ENCODE measurements around the gene TMEM131L.
"Not testable (repeated sequence)": the region's sequence is repeated elsewhere in the genome, so short reads cannot be mapped to it uniquely, and the experiment has no call there.

TMEM131L gene

DNA sequence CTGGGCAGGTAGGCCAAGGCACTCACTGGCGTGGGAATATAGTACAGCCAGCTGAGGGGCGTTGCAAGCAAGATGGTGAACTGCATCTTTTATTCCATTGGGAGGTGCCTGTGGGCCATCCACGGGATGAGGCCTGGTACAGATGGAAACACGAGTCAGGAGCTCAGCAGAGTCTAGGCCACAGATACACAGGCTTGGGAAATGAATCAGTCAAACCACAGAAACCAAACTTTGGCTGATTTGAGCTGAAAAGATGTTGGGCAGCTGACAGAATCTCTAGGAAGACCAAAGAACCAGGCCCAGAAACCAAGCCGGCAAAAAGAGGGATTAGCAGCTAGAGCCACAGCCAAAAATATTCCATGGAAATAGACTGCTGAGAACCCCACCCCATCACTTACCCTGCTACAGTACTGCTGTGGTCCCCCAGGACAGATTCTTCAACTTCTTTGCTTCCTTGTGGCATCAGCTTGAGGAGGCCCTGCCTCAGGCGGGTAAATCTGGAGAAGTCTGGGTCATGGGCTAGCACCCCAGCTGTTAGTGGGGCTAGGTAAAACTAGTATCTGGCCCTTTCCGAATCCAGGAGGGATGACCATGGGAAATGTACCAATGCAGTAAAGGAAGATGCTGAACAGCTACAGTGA is 75.4 kb downstream of the TMEM131L start:
- peak; percentile 86 for DNase-seq (ENCODE audit: low read depth)

DNA sequence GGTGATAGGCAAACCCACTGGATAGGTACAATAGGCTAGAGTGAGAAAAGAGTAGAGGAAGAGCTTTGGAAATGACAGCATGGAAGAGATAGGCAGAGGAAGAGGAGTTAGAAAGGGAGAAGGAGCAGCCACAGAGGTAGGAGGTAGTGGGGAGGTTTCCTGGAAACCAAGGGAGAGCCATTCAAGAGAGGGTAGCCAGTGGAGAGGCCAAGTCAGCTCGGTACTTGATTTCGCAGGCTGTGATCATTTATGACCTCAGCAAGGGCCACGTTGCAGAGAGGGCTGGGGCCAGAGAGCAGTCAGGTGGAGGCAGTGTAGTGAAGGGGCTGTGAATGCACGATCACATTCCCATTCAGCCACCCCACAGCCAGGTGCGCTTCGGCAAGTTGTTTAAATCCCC is 76.0 kb downstream of the TMEM131L start:
- no peak for DNase-seq (ENCODE audit: low read depth)

DNA sequence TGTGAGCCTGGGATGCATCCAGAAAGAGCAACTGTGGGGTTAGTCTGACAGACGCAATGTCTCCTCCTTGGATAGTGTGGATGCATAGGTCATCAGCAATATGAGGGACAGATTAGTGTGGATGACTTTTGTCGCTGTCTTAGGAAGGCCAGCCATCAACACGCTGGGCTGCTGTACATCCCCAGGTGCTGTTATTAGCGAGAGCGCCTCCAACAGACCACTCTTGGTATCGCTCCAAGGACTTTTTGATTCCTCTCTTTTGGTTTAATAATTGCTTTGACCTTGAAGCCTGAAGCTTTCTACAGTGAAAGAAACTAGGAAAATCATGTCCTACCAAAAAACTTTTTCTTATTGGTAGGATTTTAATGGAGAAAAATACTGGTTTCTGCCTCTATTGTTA is 76.7 kb downstream of the TMEM131L start:
- no peak for DNase-seq (ENCODE audit: low read depth)

DNA sequence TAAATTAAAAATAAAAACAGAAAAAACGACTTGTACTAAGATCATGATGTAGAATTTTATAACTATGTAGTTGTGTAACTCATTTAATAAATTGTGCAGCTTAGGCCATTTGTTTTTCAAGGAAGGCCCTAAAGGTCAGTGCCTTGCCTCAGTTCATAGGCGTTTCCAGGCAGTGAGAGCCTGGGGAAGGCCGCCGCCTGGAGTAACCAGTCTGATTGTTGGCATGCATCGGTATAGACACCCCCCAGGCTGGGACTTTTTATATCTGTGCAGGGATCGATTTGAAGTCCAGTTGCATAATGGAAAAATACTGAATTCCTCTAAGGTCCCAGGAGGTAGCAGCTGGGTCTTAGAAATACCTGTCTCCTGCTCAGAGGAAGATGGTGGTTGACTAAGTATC is 77.2 kb downstream of the TMEM131L start:
- no peak for DNase-seq (ENCODE audit: low read depth)

DNA sequence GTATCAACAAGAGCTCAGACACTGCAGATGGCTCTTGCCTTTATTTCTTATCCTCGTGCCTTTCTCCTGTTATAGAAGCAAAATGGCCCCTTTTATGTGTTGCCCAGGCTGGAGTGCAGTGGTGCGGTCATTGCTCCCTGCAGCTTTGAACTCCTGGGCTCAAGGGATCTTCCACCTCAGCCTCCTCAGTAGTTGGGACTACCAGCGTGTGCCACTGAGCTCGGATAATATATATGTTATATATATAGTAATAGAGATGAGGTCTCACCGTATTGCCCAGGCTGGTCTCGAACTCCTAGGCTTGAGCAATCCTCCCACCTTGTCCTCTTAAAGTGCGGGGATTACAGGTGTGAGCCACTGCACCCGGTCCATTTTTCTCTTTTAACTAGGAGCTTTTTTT is 79.7 kb downstream of the TMEM131L start:
- DNase-seq (ENCODE audit: low read depth) = no peak

DNA sequence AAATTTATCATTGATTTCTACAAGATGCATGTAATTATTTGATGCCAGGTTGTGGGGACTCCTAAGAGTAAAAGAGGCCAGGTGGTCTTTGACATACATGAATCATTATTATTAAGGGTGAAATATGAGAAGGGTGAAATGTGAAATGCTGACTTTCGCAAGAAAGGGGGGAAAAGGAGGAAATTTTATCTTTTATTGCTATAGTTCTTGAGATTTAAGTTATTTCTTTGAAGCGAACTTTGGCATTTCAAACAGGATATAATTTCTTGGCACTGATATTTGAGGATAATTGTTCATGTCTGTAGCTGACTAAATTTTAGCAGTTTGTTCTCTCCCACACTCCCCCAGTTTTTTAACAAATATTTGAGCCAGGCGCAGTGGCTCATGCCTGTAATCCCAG is 80.1 kb downstream of the TMEM131L start:
- no peak for DNase-seq (ENCODE audit: low read depth)

DNA sequence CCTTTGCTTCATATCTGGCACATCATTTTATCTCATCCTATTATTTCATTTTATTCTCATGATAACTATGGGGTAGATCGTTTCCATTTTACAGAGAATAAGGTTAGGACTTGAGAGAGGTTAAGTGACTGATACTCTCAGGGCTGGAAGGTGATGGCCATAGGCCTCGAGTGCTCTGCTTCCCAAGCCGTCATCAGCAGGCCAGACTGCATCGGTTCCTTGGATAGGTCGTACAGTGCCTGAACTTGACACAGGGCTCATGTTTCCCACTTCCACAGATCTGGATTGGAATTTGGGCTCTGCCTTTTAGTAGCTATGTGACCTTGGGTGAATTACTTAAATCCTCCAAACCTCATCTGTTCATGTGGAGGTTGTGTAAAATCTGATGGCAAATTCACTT is 81.4 kb downstream of the TMEM131L start:
- DNase-seq (ENCODE audit: low read depth) = no peak

DNA sequence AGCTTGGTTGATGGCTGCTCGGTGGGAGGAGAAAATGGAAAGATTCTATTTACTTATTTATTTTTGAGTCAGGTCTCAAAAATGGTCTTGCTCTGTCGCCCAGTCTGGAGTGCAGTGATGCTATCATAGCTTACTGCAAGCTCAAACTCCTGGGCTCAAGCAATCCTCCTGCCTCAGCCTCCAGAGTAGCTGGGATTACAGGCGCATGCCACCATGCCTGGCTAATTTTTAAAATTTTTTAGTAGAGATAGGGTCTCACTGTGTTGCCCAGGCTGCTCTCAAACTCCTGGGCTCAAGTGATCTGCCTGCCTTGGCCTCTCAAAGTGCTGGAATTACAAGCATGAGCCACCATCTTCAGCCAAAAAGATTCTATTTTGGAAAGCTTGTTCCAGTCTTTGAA is 82.7 kb downstream of the TMEM131L start:
- DNase-seq (ENCODE audit: low read depth) = not testable (repeated sequence)

DNA sequence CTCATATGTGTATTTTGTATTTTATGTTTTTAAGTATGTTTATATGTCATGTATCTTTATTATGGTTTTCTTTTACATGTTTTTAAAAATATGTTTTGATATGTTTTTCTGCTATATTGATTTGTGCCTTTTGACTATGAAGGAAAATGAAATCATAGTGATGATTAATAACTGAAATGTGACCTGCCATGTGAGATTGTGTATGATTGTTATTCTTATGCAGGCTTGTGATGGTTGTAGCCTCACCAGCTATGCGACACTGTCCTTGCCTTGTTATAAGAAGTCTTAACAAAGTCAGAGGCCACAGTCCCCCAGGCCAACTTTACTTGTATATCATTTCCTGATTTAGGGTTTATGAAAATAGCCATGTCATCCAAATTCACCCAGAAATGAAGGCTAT is 83.2 kb downstream of the TMEM131L start:
- no peak for DNase-seq (ENCODE audit: low read depth)

DNA sequence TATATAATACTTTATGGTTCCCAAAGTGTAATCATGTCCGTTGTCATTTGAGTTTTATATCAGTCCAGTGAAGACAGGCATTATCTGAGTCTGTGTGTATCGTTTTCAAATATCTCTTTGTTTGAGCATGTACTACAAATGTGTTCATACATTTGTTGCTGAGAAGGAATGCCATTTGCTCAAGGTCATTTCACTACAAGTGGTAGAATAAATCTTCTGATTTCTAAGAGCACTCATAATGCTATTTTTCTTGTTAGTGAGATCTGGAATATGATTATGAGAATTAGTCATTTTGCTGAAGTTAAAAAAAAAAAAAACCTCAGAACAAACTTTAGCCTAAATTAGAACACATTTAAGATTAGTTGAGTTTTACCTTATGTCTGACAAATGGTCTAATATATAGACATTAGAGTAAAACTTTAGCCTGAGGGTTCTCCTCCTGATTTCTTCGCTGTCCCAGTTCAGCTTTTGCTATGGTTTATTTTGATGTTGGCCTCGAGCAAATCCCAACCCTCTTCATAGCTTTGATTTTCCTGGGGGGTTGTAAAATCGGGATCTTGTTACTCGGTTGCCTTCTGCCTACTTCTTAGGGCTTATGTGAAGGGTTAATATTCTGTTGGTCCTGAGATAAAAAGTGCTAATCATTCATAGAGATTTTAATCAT is 87.1 kb downstream of the TMEM131L start:
- no peak for DNase-seq (ENCODE audit: low read depth)

DNA sequence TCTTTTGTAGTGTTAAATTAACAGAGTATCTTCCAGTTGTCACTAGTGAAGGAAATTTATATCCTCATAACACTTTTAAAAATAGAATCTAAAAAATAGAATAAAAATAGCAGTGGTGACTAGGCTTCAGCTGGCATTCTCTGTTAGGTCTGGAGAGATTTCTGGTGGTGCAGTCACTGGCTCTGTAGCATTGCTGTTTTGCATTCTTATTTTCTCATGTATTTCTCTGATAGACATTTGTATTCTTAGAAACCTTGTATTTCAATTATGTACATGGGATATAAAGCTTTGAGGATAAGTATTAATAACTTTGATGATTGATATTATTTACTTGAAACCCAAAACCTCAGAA is 87.6 kb downstream of the TMEM131L start:
- no peak for DNase-seq (ENCODE audit: low read depth)

DNA sequence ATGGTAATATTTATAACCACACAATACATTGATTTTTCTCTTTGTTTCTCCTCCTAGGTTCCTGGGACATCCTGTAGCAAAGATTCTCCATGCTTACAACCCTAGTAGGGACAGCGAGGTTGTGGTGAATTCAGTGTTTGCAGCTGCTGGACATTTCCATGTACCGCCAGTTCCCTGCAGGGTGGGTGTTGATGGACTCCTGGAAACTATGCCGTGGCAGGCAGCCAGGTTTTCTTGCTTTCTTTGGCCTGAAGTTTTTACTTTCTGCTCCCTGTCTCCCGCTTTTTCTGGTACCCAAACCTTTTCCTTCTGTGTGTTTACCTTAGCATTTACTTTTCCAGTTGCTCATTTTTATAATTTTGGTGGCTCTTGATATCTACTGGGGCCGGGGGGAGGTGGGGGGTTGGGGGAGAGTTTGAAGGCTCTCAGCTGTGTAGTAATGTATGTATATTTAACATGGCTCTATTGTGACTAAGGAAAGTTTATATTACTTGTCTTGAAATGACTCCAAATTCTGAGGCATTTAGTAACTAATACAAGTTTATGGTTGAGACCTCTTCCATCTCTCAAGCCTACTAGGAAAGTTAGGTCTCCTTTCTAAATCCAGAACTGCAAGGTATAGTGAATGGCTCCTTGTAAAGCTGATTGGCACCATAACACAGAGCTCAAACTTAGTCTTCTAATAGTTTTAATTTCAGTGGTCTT is 89.7 kb downstream of the TMEM131L start:
- DNase-seq (ENCODE audit: low read depth) = no peak

DNA sequence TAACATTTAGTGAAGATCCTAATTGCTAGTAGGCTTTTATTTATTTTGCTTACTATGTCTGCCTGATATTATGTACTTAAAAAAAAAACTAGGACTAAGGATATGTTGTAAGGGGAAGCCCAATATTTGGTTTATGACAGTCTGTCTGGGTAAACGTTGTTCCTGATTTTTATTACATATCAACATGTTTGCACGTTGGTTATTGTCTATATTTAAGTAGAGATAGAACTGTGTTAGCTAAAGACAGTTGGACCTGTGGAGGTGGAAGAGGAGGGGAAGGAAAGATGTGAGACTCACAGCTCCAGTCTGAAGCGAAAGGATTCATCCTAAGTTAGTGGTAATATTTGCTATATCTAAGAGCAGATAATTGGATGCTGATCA is 90.3 kb downstream of the TMEM131L start:
- DNase-seq (ENCODE audit: low read depth) = no peak

DNA sequence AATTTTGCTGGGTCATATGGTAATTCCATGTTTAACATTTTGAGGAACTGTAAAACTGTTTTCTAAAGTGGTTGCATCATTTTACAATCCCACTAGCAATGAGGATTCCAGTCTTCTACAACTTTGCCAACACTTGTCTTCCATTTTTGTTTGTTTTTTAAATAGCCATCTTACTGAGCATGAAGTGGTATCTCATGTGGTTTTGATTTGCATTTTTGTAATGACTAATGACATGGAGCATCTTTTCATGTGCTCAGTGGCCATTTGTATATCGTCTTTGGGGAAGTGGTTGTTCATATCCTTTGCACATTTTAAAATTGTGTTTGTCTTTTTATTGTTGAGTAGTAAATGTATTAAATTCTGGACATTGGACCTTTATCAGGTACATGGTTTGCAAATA is 94.7 kb downstream of the TMEM131L start:
- DNase-seq (ENCODE audit: low read depth) = no peak

DNA sequence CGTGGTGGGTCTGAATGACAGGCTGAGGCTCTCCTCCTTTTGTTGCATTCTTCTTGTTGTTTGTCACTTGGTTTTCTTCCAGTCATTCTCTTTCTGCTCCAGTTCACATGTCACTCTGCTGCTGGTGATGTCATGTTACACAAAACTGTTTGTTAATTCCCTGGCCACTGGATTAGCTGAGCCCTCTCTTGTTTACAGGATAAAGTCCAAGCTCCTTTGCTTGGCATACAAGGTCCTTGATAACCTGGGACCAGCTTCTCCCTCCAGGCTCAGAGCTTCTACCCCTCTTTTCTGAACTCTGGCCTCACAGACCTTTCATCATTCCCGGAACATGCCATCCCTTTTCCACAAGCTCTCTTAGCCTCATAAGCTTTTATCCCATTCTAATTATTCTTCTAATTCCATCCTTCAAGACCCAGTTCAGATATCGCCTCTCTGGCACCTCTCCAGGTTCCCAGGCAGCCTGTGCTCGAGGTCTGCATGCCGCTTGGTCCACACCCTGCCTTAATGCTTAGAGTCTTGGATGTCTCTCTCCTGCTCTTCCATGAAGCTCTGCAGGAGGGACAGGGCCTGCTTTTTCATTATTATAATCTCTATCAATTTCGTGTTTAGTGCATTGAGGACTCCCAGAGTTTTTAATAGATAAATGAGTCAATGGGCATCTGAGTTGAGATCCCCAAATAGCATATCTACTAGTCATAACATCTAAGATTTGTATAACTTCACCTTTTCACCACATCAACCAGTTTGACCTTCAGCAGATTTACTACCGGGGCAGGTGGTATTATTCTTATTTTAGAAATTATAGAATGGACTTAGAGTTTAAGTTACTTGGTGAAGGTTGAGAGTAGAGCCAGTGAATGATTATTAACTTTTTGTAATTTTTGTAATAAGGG is 98.7 kb downstream of the TMEM131L start:
- peak; percentile 48 for DNase-seq (ENCODE audit: low read depth)

DNA sequence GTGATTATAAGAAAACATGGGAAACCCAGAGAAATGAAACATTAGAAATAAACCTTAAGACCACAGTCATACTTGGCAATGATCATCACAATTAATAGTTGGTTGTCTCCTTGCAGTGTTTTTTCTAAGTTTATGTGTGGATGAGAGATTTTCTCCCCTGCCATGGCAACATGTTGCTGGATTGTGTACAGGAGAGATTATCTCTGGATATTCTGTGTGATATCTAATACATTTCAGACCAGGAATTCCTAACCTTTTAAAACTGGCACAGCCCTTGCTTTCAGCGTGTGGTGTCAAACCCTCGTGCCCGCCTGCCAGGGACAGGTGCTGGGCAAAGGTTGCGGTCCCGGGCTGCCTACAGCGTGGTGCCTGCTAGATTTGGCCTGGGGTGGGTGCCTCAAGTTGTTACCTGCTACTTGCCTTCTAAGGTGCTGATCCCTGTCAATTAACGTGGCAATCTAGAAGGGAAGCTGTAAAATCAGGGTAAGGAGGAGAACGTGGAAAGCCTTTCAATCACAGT is 100.5 kb downstream of the TMEM131L start:
- DNase-seq (ENCODE audit: low read depth) = no peak

DNA sequence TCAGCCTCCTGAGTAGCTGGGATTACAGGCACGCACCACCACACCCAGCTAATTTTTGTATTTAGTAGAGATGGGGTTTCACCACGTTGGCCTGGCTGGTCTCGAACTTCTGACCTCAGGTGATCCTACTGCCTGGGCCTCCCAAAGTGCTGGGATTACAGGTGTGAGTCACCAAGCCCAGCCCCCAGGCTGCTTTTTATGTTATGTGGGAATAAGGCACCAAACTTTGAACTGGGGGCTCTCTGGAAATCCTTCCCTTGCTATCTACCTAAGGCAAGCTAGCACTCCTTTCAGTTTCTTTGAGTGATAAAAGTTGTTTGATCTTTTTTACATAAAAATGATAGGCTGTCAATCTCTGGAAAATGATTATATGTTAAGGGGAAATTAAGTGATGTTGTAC is 101.5 kb downstream of the TMEM131L start:
- not testable (repeated sequence) for DNase-seq (ENCODE audit: low read depth)

DNA sequence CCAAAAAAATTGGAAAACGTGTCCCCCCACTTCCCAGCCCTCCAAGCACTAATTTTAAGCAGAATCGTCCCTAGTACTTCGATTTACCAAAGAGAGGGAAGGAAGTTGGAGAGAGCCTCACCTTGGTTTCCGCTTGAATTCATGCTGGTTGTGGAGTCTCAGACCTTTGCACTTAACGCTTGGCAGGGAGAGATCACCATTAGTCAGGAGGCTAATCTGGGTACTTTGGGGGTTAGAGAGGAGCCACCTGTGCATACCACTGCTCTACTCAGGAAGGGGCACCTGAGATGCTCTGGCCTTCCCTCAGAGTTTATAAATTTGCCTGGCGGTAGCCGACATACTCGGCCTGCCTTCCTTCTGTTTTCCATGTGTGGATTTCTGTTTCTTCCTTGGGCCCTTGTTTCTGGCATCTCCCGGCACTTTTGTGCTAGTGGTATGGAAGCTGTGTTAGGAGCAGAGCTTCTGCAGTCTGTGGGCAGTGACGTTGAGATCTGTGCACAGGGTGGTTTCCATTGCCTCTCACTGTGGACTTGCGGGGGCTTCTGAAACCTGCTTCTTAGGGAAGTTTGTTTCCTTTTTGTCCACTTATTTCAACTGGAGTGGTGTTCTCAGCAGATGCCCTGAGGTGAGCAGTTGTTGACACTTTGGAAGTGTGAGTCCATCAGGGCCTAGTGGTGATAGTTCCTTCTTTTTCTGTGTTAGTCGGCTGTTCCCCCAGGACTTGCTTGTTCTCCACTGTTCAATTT is 104.2 kb downstream of the TMEM131L start:
- DNase-seq (ENCODE audit: low read depth) = no peak

DNA sequence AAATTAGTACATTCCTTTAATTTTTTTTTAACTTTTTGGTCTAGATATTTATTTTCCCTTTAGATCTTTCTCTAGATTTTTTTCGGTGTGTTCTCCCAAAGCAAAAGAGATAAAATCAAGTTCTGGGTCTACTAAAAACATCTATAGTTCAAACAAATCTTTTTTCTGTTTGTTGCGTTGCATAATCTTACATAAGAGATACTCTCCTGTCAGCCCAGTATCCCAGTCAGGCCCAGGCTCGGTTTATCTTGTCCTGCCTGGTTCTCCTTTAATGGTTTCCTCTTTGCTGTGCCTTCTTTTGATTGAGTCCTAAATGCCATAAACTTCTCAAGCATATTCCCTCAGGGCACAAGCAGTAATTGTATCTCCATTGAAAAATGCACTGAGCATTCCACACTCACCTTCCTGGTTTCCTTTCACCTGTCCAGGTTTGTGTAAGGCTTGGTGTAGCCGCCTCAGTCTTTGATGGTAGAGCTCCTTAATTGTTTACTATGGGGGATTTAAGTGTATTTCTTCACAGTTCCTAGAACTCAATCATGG is 104.9 kb downstream of the TMEM131L start:
- no peak for DNase-seq (ENCODE audit: low read depth)

DNA sequence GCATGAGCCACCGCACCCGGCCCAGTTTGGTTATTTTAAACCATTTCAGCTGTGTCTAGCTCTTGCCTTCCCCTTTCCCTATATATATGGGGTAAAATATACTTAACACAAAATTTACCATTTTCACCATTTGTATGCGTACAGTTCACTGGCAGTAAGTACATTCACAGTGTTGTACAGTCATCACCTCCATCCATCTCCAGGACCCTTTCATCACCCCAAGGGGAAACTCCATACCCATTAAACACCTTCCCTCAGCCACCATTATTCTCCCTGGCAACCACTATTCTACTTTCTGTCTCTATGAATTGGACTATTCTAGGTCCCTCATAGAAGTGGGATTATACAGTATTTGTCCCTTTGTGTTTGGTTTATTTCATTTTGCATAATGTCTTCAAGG is 106.4 kb downstream of the TMEM131L start:
- no peak for DNase-seq (ENCODE audit: low read depth)

DNA sequence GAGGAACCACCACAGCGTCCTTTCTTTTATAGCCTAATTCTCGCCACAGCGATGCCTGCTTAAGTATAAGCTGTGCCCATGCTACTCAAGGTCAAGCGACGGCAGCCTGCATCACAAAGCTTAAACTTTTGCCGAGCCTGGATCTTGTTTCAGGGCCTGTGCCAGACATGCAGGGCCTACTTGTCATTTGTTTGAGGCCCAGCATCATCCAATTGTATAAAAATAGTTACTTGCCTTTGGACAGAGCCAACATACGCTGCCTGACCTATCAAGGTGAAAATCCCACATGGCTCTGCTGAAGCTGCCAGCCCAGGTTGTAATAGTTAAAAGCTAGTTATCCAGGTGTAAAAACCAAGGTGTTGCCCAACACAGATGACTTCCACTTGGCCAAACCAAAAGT is 107.1 kb downstream of the TMEM131L start:
- no peak for DNase-seq (ENCODE audit: low read depth)
